ENCODE results near the gene SLC6A18. TPM values are rescaled to one million over a fixed set of nuclear protein-coding genes. Genes with fewer than 3 reads are reported as not detected.

SLC6A18 gene
- polyA plus RNA-seq, 1 of the 3 experiments (the other 2 are of a cell fraction) = not detected

DNA sequence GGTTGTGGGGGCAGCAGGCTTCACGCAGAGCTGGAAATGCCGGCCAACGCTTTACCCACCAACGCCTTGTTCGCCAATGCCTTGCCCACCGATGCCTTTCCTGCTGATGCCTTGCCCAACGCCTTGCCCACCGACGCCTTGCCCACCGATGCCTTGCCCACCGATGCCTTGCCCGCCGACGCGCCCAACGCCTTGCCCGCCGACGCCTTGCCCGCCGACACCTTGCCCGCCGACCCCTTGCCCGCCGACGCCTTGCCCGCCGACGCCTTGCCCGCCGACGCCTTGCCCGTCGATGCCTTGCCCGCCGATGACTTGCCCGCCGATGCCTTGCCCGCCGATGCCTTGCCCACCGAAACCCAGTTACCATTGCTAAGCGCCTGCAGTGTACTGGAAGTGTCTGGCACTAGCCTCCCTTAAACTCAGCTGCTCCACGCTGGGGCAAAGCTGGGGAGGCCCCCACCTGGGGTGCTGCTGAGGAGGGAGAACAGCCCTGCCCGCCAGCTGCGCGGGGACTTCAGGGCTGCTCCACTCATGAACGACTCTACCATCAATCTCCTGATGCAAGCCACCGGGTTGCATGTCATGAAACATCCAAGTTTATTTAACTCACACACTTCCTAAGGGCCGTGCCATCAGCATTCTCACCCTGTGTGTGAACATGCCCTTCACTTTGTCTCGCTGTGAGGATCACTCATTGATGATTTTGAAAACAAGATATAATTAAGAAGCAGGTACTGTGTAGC, 1.8 kb downstream of the SLC6A18 start:
- no peaks in the 10 kb centered on the region for H3K36me3 ChIP-seq (replicated peaks in 1 of 2; ENCODE audit: control insufficient read depth in 1 of 2, insufficient read depth in 2 of 2, low read length in 1 of 2)
- H2AFZ ChIP-seq (ENCODE audit: low read depth) = no peak overlapping the region
- H3K27me3 ChIP-seq (ENCODE audit: insufficient read depth) = peaks cover 19% of the 10 kb centered on the region; the same call in 1 of the 2 replicates
- no peak overlapping the region for H3K4me3 ChIP-seq (ENCODE audit: low read depth in 2 of 2, low read length in 1 of 2)
- ChIA-PET POLR2A (no interaction called here), CTCF (interaction anchor here (0.8 to 1.3 kb wide), 3 partner anchors 10 to 20 kb away, joined by 3 read pairs; no protein-coding TSS in a partner anchor)
- H3K4me1 ChIP-seq (ENCODE audit: control insufficient read depth in 1 of 2, insufficient read depth in 2 of 2, low read depth in 1 of 2, low read length in 1 of 2) = no peaks in the 10 kb centered on the region
- no peak for DNase-seq
- H3K9me2 ChIP-seq = no peaks in the 10 kb centered on the region
- H3K27ac ChIP-seq (ENCODE audit: low read depth in 2 of 2, low read length in 1 of 2) = no peak overlapping the region
- no peaks in the 10 kb centered on the region for H3K9me3 ChIP-seq
- H4K20me1 ChIP-seq (ENCODE audit: insufficient read depth) = no peaks in the 10 kb centered on the region
- TF ChIP-seq SIN3A (IDR thresholded peaks at IDR 0.05; ENCODE audit: borderline replicate concordance, low read depth, low read length) (no peak), JUND (IDR thresholded peaks at IDR 0.05) (no peak), FOXM1 (IDR thresholded peaks at IDR 0.05; ENCODE audit: low read depth) (no peak), RFX5 (IDR thresholded peaks at IDR 0.05; ENCODE audit: low read length) (no peak), GABPA (IDR thresholded peaks at IDR 0.05; ENCODE audit: low read depth) (no peak), SMC3 (IDR thresholded peaks at IDR 0.05; ENCODE audit: low read depth, low read length) (no peak), RXRA (IDR thresholded peaks at IDR 0.05; ENCODE audit: borderline replicate concordance, low read depth) (no peak), PBX3 (IDR thresholded peaks at IDR 0.05) (no peak), FOXJ3 (CRISPR knock-in tag; IDR thresholded peaks at IDR 0.05) (no peak)
- H3F3A ChIP-seq (replicated peaks; ENCODE audit: insufficient read depth) = peaks cover 6% of the 10 kb centered on the region
- H3K9ac ChIP-seq = no peak overlapping the region
- H3K4me2 ChIP-seq = no peak overlapping the region
- no peaks in the 10 kb centered on the region for H3K79me2 ChIP-seq (ENCODE audit: insufficient read depth)
- 79% methylated on average over 50 of the region's 50 CpGs for WGBS (ENCODE audit: low lambda C conversion rate)

GRCh38 chr5:1227667-1228066, 2.5 kb downstream of the SLC6A18 start:
- CTCF ChIA-PET = interaction anchor here (1.0 to 1.3 kb wide), 2 partner anchors 10 to 20 kb away, joined by 3 read pairs; no protein-coding TSS in a partner anchor
- no peaks in the 10 kb centered on the region for H3K9me3 ChIP-seq

More at GRCh38 chr5:1227667-1228066, 2.5 kb downstream of the SLC6A18 start:
- no peaks in the 10 kb centered on the region for H3K4me1 ChIP-seq (ENCODE audit: control insufficient read depth in 1 of 2, insufficient read depth in 2 of 2, low read depth in 1 of 2, low read length in 1 of 2)
- H3K36me3 ChIP-seq (replicated peaks in 1 of 2; ENCODE audit: control insufficient read depth in 1 of 2, insufficient read depth in 2 of 2, low read length in 1 of 2) = no peaks in the 10 kb centered on the region
- no peak overlapping the region for H3K4me3 ChIP-seq (ENCODE audit: low read depth in 2 of 2, low read length in 1 of 2)
- no peak for TF ChIP-seq NFIC (IDR thresholded peaks at IDR 0.05; ENCODE audit: borderline replicate concordance)
- TF ChIP-seq GATA2 (CRISPR knock-in tag; IDR thresholded peaks at IDR 0.05) = no peak
- no peak for TF ChIP-seq RCOR1 (IDR thresholded peaks at IDR 0.05; ENCODE audit: low read length)
- TF ChIP-seq FOSL2 (IDR thresholded peaks at IDR 0.05; ENCODE audit: borderline replicate concordance, low read depth) = no peak
- TF ChIP-seq GABPA (IDR thresholded peaks at IDR 0.05; ENCODE audit: low read depth) = no peak
- no peak for TF ChIP-seq EZH2phosphoT487 (IDR thresholded peaks at IDR 0.05; ENCODE audit: borderline replicate concordance, low read depth)
- TF ChIP-seq YY1 (IDR thresholded peaks at IDR 0.05; ENCODE audit: low read depth) = no peak
- no peak for TF ChIP-seq SMC3 (IDR thresholded peaks at IDR 0.05; ENCODE audit: low read depth, low read length)
- TF ChIP-seq RAD21 (IDR thresholded peaks at IDR 0.05; ENCODE audit: low read length) = no peak
- H3K9ac ChIP-seq = no peak overlapping the region
- no peak overlapping the region for H3K27ac ChIP-seq (ENCODE audit: low read depth in 2 of 2, low read length in 1 of 2)
- no peak overlapping the region for H2AFZ ChIP-seq (ENCODE audit: low read depth)
- H3F3A ChIP-seq (replicated peaks; ENCODE audit: insufficient read depth) = no peaks in the 10 kb centered on the region
- 53% methylated on average over 14 of the region's 14 CpGs for whole genome bisulfite sequencing (ENCODE audit: low lambda C conversion rate)
- H3K9me2 ChIP-seq = no peaks in the 10 kb centered on the region
- H3K79me2 ChIP-seq (ENCODE audit: insufficient read depth) = no peaks in the 10 kb centered on the region
- H4K20me1 ChIP-seq (ENCODE audit: insufficient read depth) = no peaks in the 10 kb centered on the region
- DNase-seq = no peak
- peaks cover 19% of the 10 kb centered on the region; the same call in 1 of the 2 replicates for H3K27me3 ChIP-seq (ENCODE audit: insufficient read depth)
- no peak overlapping the region for H3K4me2 ChIP-seq
- POLR2A ChIA-PET = no interaction called here

Data from SK-N-SH (cell line).